Fibroblast of mammary gland (primary cell): ENCODE data around the gene RTTN.

ENCODE experiments used
- DNase-seq: peaks from one replicate; pipeline ENCODE4 v3.0.0-alpha.2; 2010; ENCODE audit warnings: low read depth
- H3K4me3 ChIP-seq: 2 replicates; pipeline ENCODE4 v1.5.1; 2011; ENCODE audit warnings: low read depth, mild to moderate bottlenecking, low read length, moderate library complexity; ENCODE audit not compliant: control insufficient read depth
- CTCF ChIP-seq: conservative IDR thresholded peaks from 2 replicates; pipeline ENCODE4 v1.5.1; 2011; ENCODE audit warnings: low read depth, low read length, inconsistent platforms; ENCODE audit not compliant: control insufficient read depth, insufficient read depth

Gene RTTN

DNA sequence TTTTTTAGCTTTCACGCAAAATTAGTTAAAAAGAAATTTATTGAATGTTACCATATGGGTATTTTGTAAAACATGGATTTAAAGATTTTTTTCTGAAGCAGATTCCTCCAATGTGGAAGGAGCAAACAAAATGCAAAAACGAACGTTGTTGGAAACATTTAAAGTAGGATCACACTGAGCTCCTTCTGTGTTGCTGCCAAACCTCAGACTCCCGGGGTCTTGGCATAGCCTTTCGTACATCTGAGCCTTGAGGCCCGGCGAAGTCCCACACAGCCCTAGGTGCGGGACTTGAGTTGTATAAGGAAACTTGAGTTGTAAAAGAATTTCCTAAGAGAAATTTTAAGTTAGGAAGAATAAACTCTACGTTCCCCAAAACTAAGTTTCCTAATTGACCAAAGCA is 205.8 kb downstream of the RTTN start:
- no peak for DNase-seq
- no peak for TF ChIP-seq CTCF

GRCh38 chr18:69998523-69998987 is 206.9 kb downstream of the RTTN start:
- TF ChIP-seq CTCF: no peak
- no peak for DNase-seq
- H3K4me3 ChIP-seq: no peak overlapping the region

More for the DNA sequence above, 205.8 kb downstream of the RTTN start:
- no peak overlapping the region for H3K4me3 ChIP-seq

DNA sequence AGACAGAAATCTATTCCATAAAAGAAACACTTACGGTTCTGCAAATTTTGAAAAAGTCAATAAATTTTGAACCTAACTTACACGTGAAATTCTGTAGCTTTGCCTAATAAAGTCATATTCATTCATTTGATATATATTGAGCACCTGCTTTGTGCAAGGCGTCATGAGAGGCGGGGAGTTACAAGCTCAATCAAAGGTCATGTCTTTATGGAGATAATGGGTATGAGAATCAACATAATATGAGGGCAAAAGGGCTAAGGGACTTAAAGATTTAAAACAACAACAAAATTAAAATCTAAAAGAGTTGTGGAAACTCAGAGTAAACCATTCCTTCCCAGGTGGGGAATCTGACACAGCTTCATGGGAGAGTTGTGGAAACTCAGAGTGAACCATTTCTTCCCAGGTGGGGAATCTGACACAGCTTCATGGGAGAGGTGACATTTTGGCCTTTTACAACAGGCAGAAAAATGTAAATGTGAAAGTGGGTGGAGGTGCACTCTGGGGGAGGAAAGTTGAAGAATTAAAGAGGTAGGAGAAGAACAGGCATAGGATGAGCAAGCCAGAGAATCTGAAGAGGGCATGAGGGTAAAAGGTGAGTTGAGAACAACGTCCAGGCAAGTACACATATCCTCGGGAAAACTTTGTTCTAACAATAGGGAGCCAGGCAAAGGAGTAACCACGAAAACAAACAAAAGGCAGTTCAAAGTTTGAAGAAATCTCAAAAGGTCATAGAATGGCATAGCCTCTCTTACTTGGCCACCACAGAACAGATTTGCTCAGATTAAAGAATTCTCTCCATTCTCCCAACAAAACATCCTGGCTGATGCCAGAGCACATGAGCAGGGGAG is 208.3 kb downstream of the RTTN start:
- TF ChIP-seq CTCF: no peak
- no peak overlapping the region for H3K4me3 ChIP-seq
- no peak for DNase-seq

DNA sequence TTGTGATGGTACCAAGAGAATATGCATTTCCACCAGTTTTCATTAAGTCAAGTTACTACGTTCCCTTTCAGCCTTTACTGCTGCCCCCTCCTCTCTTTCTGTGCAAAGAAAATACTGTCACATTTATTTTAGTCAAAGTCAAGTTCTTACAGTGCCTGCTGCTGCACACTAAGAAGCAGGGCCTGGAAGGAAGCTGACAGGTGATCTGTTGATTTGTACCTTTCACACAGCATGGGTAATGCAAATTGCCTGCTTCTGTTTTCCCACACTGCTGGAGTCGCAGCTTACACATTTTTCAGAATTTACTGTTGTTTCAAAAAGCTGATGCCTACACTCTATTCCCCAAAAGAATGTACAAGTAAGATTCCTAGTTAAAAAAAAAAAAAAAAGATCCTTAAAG is 209.1 kb downstream of the RTTN start:
- no peak overlapping the region for H3K4me3 ChIP-seq
- DNase-seq: no peak
- TF ChIP-seq CTCF: no peak

DNA sequence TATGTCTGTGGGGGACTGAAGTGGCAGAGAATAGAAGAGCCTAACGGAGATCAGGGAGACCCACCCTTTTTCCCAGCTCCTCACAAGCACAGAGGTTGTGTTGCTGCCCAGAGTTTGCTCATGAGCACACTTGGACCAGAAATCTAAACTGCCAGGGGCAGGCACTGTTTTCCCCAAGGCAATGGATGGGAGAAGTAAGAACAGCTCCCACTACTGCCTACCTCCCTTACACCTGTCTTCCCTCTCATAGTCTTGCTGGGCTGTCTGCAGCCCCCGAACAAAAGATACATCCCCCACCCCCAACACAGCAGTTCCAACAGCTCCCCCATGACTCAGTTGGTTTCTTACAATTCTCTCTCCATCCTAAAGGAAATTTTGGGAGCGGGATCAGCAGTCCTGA is 209.7 kb downstream of the RTTN start:
- no peak for TF ChIP-seq CTCF
- DNase-seq: no peak
- H3K4me3 ChIP-seq: no peak overlapping the region

- TF ChIP-seq CTCF: no peak
- peak; percentile 86 for DNase-seq
- no peak overlapping the region for H3K4me3 ChIP-seq
These were observed 212.7 kb downstream of the RTTN start for GRCh38 chr18:69992776-69993175.
